ENCODE data around the gene ST8SIA1.

The ST8SIA1 gene

DNA sequence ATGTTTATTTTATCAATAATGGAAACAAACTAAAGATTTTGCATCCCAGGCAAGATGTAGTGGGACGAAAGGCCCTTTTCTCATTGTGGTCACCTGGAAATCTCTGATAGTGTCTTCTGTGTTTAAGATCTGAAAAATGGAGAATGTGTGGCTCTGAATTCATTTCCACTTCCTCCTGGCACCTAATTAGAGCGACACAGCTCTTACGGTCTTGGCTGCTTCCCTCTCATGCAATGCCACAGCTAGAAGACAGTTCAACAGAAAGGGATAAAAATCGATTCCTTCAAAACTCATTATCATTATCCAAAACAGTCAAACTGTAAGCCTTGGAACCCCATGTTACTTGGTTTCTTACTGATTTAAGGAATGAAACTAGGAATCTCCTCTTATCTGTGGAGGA lies 9.3 kb downstream of the ST8SIA1 start:
- Histone ChIP-seq H2AFZ (ENCODE audit: low read depth, low read length, severe bottlenecking) (no peak overlapping the region), H3F3A (ENCODE audit: insufficient read depth) (no peaks in the 10 kb centered on the region), H3K9ac (ENCODE audit: low read length) (no peak overlapping the region), H3K79me2 (ENCODE audit: insufficient read depth, low read length) (no peaks in the 10 kb centered on the region), H3K4me3 (ENCODE audit: insufficient read depth, low read length, poor library complexity, severe bottlenecking) (no peak overlapping the region), H4K20me1 (ENCODE audit: low read depth, low read length) (no peaks in the 10 kb centered on the region), H3K36me3 (ENCODE audit: low read length) (no peaks in the 10 kb centered on the region), H3K9me2 (replicated peaks; ENCODE audit: insufficient read depth, low read length) (no peaks in the 10 kb centered on the region), H3K27me3 (ENCODE audit: low read length) (no peaks in the 10 kb centered on the region), H3K9me3 (ENCODE audit: insufficient read depth, low read length) (no peaks in the 10 kb centered on the region), H3K4me2 (ENCODE audit: low read depth, low read length, poor library complexity, severe bottlenecking) (no peak overlapping the region), H3K27ac (ENCODE audit: low read depth, low read length) (no peak overlapping the region)
- TF ChIP-seq, protein P1, sequence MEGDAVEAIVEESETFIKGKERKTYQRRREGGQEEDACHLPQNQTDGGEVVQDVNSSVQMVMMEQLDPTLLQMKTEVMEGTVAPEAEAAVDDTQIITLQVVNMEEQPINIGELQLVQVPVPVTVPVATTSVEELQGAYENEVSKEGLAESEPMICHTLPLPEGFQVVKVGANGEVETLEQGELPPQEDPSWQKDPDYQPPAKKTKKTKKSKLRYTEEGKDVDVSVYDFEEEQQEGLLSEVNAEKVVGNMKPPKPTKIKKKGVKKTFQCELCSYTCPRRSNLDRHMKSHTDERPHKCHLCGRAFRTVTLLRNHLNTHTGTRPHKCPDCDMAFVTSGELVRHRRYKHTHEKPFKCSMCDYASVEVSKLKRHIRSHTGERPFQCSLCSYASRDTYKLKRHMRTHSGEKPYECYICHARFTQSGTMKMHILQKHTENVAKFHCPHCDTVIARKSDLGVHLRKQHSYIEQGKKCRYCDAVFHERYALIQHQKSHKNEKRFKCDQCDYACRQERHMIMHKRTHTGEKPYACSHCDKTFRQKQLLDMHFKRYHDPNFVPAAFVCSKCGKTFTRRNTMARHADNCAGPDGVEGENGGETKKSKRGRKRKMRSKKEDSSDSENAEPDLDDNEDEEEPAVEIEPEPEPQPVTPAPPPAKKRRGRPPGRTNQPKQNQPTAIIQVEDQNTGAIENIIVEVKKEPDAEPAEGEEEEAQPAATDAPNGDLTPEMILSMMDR (IDR thresholded peaks at IDR 0.05; ENCODE audit: insufficient read depth, low read length, poor library complexity, severe bottlenecking) = no peak
- TF ChIP-seq EZH2phosphoT487 (conservative IDR thresholded peaks at IDR 0.05; ENCODE audit: low read length) = no peak

DNA sequence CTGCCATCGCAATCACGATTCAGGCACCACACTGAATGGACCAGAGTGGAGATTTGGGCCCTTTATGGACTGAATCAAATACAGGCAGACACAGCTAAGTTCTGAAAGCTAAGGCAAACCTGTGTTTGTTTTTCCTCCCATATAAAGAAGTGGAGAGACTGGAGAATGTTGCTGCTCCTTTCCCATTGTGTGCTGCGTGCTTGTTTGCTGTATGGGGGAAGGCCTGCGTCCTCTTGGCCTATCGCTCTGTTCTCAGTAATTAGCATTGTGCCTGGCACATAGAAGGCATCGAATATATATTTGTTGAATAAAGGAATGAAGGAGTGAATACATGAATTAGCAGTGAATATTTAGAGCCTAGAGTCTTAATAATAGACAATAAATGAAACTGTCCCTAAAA lies 12.4 kb downstream of the ST8SIA1 start:
- Histone ChIP-seq H3K9me2 (replicated peaks; ENCODE audit: insufficient read depth, low read length) (no peaks in the 10 kb centered on the region), H3F3A (ENCODE audit: insufficient read depth) (no peaks in the 10 kb centered on the region), H3K79me2 (ENCODE audit: insufficient read depth, low read length) (no peaks in the 10 kb centered on the region), H3K9me3 (ENCODE audit: insufficient read depth, low read length) (no peaks in the 10 kb centered on the region), H2AFZ (ENCODE audit: low read depth, low read length, severe bottlenecking) (no peak overlapping the region), H3K36me3 (ENCODE audit: low read length) (no peaks in the 10 kb centered on the region), H4K20me1 (ENCODE audit: low read depth, low read length) (no peaks in the 10 kb centered on the region), H3K27me3 (ENCODE audit: low read length) (no peaks in the 10 kb centered on the region), H3K4me2 (ENCODE audit: low read depth, low read length, poor library complexity, severe bottlenecking) (no peak overlapping the region), H3K4me3 (ENCODE audit: insufficient read depth, low read length, poor library complexity, severe bottlenecking) (no peak overlapping the region), H3K27ac (ENCODE audit: low read depth, low read length) (no peak overlapping the region), H3K9ac (ENCODE audit: low read length) (no peak overlapping the region)
- TF ChIP-seq, protein P1 (IDR thresholded peaks at IDR 0.05; ENCODE audit: insufficient read depth, low read length, poor library complexity, severe bottlenecking) = no peak
- no peak for TF ChIP-seq EZH2phosphoT487 (conservative IDR thresholded peaks at IDR 0.05; ENCODE audit: low read length)

- Histone ChIP-seq H3K9me3 (ENCODE audit: insufficient read depth, low read length) (no peaks in the 10 kb centered on the region), H3K36me3 (ENCODE audit: low read length) (no peaks in the 10 kb centered on the region), H3K4me2 (ENCODE audit: low read depth, low read length, poor library complexity, severe bottlenecking) (no peak overlapping the region), H3K27ac (ENCODE audit: low read depth, low read length) (no peak overlapping the region), H3K4me3 (ENCODE audit: insufficient read depth, low read length, poor library complexity, severe bottlenecking) (no peak overlapping the region), H3K27me3 (ENCODE audit: low read length) (no peaks in the 10 kb centered on the region), H3K79me2 (ENCODE audit: insufficient read depth, low read length) (no peaks in the 10 kb centered on the region), H3F3A (ENCODE audit: insufficient read depth) (no peaks in the 10 kb centered on the region), H2AFZ (ENCODE audit: low read depth, low read length, severe bottlenecking) (no peak overlapping the region), H3K9me2 (replicated peaks; ENCODE audit: insufficient read depth, low read length) (no peaks in the 10 kb centered on the region), H3K9ac (ENCODE audit: low read length) (no peak overlapping the region), H4K20me1 (ENCODE audit: low read depth, low read length) (no peaks in the 10 kb centered on the region)
- no peak for TF ChIP-seq EZH2phosphoT487 (conservative IDR thresholded peaks at IDR 0.05; ENCODE audit: low read length)
- TF ChIP-seq, protein P1 (IDR thresholded peaks at IDR 0.05; ENCODE audit: insufficient read depth, low read length, poor library complexity, severe bottlenecking) = no peak
Measured at GRCh38 chr12:22321638-22322037, 12.9 kb downstream of the ST8SIA1 start.

Measured in SU-DHL-6 (cell line).